GM21528 (cell line): ENCODE measurements around the gene DDX10.
"Not testable (repeated sequence)": the region's sequence is repeated elsewhere in the genome, so short reads cannot be mapped to it uniquely, and the experiment has no call there.

Source experiments
- ATAC-seq: cut with Tn5 transposase; IDR thresholded peaks from one replicate; pipeline ENCODE4 v1.9.1; 2021; ENCODE audit warnings: mild to moderate bottlenecking, moderate library complexity; ENCODE audit not compliant: unreplicated experiment, low FRiP score

The DDX10 gene

DNA sequence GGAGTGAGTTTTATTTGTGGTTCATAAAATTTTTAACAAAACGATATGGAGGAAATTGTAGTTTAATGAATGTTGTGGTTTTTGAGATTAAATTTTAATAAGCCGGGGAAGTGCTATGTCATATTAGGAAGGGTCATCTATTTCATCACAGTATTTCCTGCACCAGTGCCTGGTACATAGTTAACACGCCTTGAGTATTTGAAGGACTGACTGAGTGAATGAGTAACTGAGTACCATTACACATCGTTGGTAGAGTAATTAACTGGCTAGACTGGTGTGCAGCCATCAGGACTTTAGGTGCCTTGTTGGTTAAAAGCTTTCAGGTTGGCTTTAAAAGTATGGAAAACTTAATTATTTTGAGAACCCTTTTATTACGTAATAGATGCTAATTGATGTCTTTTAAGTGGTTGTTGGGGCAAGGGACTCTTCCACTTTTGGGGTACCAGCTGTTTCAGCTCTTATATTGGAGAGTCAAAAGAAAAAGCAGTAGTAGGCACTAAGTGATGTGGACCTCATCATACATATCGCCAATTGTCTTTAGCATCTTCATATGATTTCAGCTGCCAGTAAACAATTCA is 101.8 kb downstream of the DDX10 start:
- ATAC-seq, result no peak

- ATAC-seq, result no peak
These were observed 103.5 kb downstream of the DDX10 start for GRCh38 chr11:108768370-108768769.

- ATAC-seq, result no peak
These were observed 104.1 kb downstream of the DDX10 start for GRCh38 chr11:108768964-108769363.

GRCh38 chr11:108774037-108774730 is 109.3 kb downstream of the DDX10 start:
- no peak for ATAC-seq

GRCh38 chr11:108775324-108775723 is 110.5 kb downstream of the DDX10 start:
- no peak for ATAC-seq

DNA sequence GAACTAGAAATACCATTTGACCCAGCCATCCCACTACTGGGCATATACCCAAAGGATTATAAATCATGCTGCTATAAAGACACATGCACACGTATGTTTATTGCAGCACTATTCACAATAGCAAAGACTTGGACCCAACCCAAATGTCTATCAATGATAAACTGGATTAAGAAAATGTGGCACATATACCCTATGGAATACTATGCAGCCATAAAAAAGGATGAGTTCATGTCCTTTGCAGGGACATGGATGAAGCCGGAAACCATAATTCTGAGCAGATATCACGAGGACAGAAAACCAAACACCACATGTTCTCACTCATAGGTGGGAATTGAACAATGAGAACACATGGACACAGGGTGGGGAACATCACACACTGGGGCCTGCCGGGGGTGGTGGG is 114.3 kb downstream of the DDX10 start:
- ATAC-seq, result not testable (repeated sequence)

DNA sequence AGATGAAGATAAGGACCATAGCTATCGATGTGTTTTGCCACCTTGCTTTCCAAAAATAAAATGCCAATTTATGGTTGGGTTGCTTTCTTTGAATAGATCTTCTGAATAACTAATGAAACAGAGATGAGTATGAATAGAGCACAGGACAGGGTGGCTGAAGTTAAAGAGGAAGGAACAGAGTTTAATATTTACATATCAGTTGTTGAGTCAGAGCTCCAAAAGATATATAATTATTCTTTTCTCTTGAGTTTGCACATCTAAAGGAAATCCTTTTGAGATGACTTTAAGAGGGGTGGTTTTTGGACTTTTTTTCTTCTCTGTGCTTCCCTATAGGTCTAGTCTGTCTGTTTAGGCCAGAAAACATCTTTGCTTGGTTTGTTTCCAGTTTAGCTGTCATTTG is 115.2 kb downstream of the DDX10 start:
- ATAC-seq, result no peak

GRCh38 chr11:108781946-108782345 is 117.1 kb downstream of the DDX10 start:
- no peak for ATAC-seq

GRCh38 chr11:108786281-108786990 is 121.6 kb downstream of the DDX10 start:
- ATAC-seq, result no peak

DNA sequence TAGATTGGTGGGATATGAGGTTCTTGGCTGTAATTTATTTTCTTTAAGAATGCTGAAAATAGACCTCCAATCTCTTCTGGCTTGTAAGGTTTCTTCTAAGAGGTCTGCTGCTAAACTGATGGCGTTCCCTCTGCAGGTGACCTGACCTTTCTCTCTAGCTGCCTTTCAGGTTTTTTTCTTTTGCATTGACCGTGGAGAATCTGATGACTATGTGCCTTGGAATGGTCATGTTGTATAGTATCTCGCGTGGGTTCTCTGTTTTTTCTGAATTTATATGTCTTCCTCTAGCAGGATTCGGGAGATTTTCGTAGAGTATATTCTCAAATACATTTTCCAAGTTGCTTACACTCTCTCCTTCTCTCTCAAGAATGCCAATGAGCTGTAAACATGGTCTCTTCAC is 122.2 kb downstream of the DDX10 start:
- no peak for ATAC-seq

DNA sequence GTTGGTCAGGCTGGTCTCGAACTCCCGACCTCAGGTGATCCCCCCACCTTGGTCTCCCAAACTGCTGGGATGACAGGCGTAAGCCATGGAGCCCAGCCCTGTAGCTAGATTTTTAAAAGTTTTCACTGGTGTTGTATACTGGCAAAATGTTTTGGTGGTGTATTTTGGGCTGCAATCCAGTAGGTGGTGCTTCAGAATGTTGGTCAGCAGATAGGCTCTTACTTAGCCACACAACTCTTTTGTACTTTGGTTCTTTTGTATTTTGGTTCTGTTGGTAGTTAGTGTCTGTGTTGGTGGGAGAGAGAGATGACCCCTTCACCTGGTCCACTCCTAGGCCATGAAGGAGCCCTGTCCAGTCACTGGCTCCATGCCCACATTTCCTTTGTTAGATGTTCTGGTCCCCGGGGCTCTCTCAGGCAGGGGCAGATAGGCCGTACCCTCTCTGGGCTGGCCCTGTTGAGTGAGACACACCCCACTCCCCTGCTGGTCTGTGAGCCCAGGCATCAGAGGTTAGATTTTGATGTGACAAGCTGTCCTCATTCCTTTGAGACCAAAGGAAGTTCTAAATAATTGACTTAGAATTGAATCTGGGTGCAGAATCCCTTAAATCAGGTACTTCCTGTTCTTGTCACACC is 123.8 kb downstream of the DDX10 start:
- ATAC-seq, result no peak

DNA sequence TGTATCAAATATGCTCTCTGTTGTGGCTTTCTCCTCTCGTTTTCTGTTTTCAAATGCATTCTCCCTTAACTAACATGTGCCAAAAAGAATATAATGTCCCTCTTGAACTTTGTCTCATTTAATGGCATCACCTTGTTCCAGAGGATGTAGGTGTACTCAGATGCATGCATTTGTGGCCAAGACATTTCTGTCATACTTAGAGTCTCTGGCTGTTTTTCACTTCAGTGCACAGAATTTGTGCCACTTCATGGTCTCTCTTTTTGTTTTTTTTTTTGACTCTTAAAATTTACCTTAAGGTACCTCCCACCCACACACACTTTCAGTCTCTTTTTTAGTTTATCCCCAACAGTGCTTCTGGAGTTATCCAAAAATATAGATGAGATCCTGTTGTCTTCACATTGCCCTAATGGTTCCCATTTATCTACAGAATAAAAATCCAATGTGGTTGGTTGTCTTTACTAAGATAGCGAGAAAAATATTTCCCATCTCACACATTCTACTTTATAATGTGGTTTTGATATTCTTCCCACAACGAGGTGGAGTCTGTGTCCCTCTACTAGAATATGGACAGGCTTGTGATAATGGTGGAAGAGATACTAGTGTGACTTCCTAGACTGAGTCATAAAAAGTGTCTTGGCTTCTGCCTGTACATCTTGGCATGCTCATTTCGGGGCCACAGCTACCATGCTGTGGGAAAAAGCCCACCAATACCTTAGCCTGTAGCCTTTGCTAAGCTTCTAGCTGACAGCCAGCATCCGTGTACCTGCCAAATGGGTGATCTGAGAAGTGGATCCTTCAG is 125.8 kb downstream of the DDX10 start:
- ATAC-seq, result no peak

GRCh38 chr11:108793138-108793537 is 128.3 kb downstream of the DDX10 start:
- no peak for ATAC-seq

- no peak for ATAC-seq
These were observed 128.7 kb downstream of the DDX10 start for GRCh38 chr11:108793611-108794010.

- ATAC-seq, result no peak
These were observed 131.7 kb downstream of the DDX10 start for GRCh38 chr11:108796551-108796950.

DNA sequence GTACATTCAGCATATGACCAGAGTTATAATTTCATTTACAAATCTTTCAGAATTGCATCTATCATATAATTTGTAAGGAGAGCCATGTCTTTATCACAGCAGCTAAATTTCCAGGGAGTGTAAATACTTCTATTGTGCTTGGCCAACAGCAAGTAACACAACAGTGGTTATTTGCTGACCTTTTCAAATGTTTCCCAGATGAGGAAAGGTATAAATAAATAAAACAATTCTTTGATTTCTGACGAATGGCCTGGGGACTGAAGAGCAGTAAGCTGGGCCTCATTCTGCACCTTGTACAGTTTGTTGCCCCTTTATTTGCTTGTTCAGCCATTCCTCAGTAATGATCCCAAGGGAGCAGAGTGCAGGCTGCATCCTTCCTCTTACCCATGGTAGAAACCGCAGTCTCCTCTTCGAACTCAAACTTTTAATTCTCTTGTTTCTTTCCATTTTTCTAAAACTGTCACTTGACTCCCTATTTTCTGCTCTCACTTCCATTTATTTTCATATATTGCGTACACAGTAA is 132.8 kb downstream of the DDX10 start:
- no peak for ATAC-seq

DNA sequence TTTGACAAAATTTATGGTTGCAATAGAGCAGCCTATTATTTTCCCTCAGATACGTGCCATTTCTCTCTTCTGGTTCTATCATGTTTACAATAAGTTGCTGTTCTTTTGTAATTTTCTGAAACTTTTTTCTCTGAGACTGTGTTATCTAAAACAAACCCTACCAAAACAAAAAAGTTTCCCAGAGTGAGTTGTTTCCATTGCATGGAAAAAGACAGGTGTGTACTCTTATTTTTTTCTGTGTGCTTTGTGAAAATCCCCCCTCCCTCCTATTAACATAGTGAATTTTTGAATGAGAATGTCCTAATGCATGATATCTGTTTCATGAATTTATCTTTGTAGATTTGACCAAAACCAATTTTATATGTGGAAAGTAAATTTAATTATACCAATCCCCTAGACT is 137.6 kb downstream of the DDX10 start:
- ATAC-seq, result no peak

- no peak for ATAC-seq
These were observed 138.9 kb downstream of the DDX10 start for GRCh38 chr11:108803776-108804175.

GRCh38 chr11:108804511-108804910 is 139.6 kb downstream of the DDX10 start:
- ATAC-seq, result no peak

DNA sequence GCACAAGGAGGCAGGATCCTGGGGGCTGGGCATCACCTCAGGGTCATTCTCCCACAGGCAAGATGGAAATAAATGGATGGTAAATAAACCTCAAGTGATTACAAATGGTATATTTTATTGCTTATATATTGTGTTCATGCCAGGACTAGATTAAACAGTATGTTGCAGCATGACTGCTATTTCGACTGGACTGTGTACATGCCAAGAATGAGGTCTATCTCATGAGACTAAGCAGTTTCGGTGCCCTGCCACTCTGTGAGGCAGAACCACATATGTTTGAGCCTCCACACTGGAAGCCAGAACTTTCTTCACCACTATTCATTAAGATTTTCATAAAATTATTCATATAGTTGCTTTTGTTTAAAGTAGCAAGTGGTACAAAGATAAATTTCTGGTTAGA is 140.2 kb downstream of the DDX10 start:
- ATAC-seq, result no peak
